Heart left ventricle (tissue), 13 donors: ENCODE results near the gene OLIG3.

ENCODE experiments used
- CTCF ChIP-seq, 12 donors: fragments of 200-600 bp; sonication (generic) in 4 of 12; IDR thresholded peaks; one replicate each; pipeline versions ENCODE4 v1.5.0 to v1.8.0; 2018 to 2022; ENCODE audit warnings: antibody characterized with exemption in 12 of 12, mild to moderate bottlenecking in 5 of 12
- POLR2A ChIP-seq, 2 donors: fragments of 450-650 bp; IDR thresholded peaks; one replicate each; pipeline ENCODE4 v1.6.1; 2017; ENCODE audit warnings: antibody characterized with exemption in 2 of 2, mild to moderate bottlenecking in 2 of 2, moderate library complexity in 2 of 2
- donor health status: ischemic (EF 13 %, LVEDD 7.1; RV severe dilation, severe dysfunction).
- donor health status: DM: no; HTN: yes; CAD: no.
- donor health status: DM: no; HTN: no; CAD: no.
- donor health status: ischemic (EF 25% LVEDD 6.9; RV normal size, moderate dysfunction).
- donor health status: ischemic (EF 25% LVEDD 5.7; RV mildly dilated, moderate dysfunction).
- donor health status: ischemic (EF 35%, LVEDD 5.7; RV mildly dilated, moderate dysfunction).
- donor health status: nonischemic (EF 11% LVEDD 7.7; RV severe dilation, severe dysfunction).
- donor health status: DM: yes; HTN: yes; CAD: no.
- donor health status: PGD.
- donor health status: ischemic (EF 29% LVEDD 5.4; RV normal size, mild dysfunction).
- donor health status: nonischemic (EF 23%, LVEDD 6.1; RV moderate dilation, normal function).

- TF ChIP-seq POLR2A (IDR thresholded peaks at IDR 0.05) (no peak), CTCF (IDR thresholded peaks at IDR 0.05) (no peak)
Observed at GRCh38 chr6:137518386-137518983, 24.3 kb upstream of the OLIG3 start.
